A549 (cell line): ENCODE data around the gene SMYD1.

Experiments
- CTCF ChIP-seq: fragments of >200 bp; sonication (Bioruptor Twin); formaldehyde crosslinking; IDR thresholded peaks from 3 replicates; pipeline ENCODE4 v1.5.1; 2016
- HDAC2 ChIP-seq: fragments of 200-600 bp; sonication (generic); IDR thresholded peaks from 2 replicates; pipeline ENCODE4 v1.6.1; 2016
- KDM5A ChIP-seq: fragments of 200-600 bp; sonication (generic); IDR thresholded peaks from 2 replicates; pipeline ENCODE4 v1.6.1; 2016; ENCODE audit warnings: antibody characterized with exemption, mild to moderate bottlenecking
- POLR2A ChIP-seq: IDR thresholded peaks from 2 replicates; pipeline ENCODE4 v1.6.1; 2012; ENCODE audit warnings: mild to moderate bottlenecking, low read length
- REST ChIP-seq: fragments of 200-600 bp; sonication (generic); IDR thresholded peaks from 2 replicates; pipeline ENCODE4 v1.6.1; 2016; ENCODE audit warnings: antibody characterized with exemption, mild to moderate bottlenecking, moderate library complexity
- RNF2 ChIP-seq: fragments of 200-600 bp; sonication (generic); IDR thresholded peaks from 2 replicates; pipeline ENCODE4 v1.6.1; 2016; ENCODE audit warnings: low read depth, mild to moderate bottlenecking, antibody characterized with exemption, moderate library complexity, borderline replicate concordance
- SMC3 ChIP-seq: fragments of >200 bp; sonication (Bioruptor Twin); formaldehyde crosslinking; IDR thresholded peaks from 3 replicates; pipeline ENCODE4 v1.6.1; 2018; ENCODE audit warnings: inconsistent platforms
- TP53 ChIP-seq: fragments of 250-450 bp; sonication (Bioruptor Pico); IDR thresholded peaks from 2 replicates; pipeline ENCODE4 v1.5.0; 2021; ENCODE audit warnings: mild to moderate bottlenecking, moderate library complexity
- USF2 ChIP-seq: fragments of 450-650 bp; IDR thresholded peaks from 2 replicates; pipeline ENCODE4 v1.6.1; 2014; ENCODE audit warnings: antibody characterized with exemption
- ZNF302 ChIP-seq: fragments of 250-450 bp; sonication (Bioruptor Pico); IDR thresholded peaks from 2 replicates; pipeline ENCODE4 v1.9.0; 2021; ENCODE audit warnings: inconsistent platforms, mild to moderate bottlenecking, moderate library complexity
- ZSCAN20 ChIP-seq: fragments of 250-450 bp; sonication (Bioruptor Pico); IDR thresholded peaks from 2 replicates; pipeline ENCODE4 v1.8.0; 2022; ENCODE audit warnings: mild to moderate bottlenecking, moderate library complexity

DNA sequence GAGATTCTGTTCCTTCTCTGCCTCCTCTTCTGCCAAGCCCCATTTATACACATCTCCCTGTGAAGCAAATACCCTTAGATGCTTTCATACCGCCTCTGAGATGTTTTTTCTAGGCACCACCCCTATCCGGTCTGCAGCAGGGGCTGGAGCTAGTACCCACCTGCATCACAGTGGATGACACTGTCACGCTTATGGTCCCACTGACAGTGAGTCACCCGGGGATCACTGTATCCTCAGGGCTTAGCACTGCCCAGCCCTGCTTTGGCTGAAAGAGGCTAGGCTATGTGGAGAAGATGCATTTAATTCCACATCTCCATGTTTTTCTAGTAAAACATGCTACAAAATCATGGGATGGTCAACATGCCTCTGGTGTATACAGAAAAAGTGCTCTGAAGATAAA, 50.3 kb downstream of the SMYD1 start:
- no peak for TF ChIP-seq CTCF
- TF ChIP-seq ZNF302 (CRISPR knock-in tag) = no peak
- TF ChIP-seq TP53 (CRISPR knock-in tag) = no peak
- no peak for TF ChIP-seq RNF2
- TF ChIP-seq SMC3 = no peak
- TF ChIP-seq KDM5A = no peak
- TF ChIP-seq POLR2A = no peak
- TF ChIP-seq USF2 = no peak
- TF ChIP-seq REST = no peak
- no peak for TF ChIP-seq ZSCAN20 (CRISPR knock-in tag)
- no peak for TF ChIP-seq HDAC2
